ENCODE measurements around the gene CEP43.
"Not testable (repeated sequence)": the region's sequence is repeated elsewhere in the genome, so short reads cannot be mapped to it uniquely, and the experiment has no call there.

CEP43 gene, protein sequence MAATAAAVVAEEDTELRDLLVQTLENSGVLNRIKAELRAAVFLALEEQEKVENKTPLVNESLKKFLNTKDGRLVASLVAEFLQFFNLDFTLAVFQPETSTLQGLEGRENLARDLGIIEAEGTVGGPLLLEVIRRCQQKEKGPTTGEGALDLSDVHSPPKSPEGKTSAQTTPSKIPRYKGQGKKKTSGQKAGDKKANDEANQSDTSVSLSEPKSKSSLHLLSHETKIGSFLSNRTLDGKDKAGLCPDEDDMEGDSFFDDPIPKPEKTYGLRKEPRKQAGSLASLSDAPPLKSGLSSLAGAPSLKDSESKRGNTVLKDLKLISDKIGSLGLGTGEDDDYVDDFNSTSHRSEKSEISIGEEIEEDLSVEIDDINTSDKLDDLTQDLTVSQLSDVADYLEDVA

DNA sequence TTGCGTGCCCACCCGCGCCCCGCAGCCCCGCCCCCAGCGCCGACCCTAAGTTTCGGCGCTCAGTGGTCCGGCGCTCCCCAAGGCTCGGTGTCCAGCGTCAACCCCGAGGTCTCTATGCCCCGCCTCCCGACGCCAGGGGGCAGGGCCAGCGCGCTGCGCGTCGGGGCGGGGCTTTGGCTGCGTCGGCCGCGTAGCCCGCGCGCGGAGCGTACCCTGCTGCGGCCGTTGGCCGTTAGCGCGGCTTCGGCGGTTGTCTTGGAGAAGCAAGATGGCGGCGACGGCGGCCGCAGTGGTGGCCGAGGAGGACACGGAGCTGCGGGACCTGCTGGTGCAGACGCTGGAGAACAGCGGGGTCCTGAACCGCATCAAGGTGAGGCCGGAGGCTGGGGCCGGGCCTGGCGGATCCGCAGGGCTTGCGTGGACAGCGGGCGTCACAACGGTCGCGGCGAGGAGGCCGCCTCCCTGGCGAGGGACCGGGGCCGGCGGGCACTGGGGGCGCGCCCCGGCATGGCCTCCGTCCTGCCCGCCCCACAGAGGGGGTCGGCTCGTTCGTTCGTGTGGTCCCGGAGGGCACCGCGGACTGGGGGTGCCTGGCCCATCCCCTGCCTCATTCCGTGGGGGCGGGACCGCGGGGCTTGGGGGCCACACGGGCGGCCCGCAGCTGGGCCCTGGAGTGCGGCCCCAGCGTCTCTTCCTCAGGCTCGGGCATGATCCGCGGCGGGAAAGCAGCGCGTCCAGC, at the start of gene CEP43:
Gene CEP43 (plus strand): TSS at position 253 of the 739 bp plus-strand sequence. CDS start 16 bp downstream, at position 269.
- peak; percentile 71 for DNase-seq (ENCODE audit: low read depth)

DNA sequence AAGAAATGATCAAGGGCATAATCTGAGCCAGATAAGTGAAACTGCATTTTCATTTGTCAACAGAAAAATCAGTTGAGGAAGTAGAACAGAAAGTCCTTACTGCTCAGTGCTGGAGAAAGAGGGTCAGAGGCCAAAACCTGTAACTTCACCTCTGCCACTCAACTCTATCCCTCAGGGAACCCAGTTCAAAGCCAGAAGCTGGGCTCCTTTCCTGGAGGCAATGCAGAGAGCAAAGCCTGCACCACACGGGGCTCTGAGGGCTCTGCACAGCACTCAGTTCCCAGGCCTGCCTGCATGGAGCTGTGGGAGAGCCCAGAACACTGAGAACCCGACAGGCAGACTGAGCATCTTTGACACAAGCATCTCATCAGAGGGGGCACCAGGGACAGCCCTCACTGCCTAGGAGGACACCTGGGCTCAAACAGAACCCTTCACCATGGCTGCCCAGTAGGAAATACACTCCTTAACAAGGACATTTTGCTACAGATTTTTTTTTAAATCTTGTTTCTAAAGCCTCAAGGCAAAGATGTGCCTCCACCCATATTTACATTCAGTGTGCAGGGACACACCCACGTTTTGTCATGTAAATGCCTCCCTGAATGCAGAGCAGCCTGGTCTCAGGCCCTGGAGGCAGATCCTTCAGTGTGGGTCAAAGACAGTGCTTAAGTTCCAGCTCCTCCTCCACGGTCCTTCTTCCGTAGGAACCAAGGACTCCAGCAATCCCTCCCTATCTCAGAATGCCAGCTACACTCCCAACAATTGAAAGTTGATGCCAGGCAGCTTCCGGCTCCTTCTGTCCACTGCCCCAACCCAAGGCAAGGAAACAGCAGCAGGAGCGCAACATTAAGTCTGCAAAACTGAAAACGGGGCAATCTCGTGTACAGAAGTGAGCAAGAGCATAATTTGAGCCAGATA, 49.4 kb upstream of the CEP43 start:
- no peak for DNase-seq (ENCODE audit: low read depth)

DNA sequence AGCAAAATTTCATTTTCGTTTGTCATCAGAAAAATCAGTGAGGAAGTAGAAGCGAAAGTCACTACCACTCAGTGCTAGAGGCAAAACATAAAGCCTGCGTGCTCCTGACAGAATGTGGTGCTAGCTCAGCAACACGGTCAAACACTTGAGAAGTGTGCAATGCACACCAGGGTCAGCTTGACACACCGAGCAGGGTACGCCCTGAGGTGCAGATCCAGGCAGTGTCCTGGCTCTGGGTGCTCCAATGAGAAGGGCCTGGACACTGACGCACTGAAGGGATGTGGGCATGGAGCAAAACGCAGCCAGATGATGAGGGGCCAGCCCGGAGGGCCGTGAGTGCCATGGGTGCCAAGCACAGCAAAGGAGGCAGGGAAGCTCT, 48.8 kb upstream of the CEP43 start:
- no peak for DNase-seq (ENCODE audit: low read depth)

DNA sequence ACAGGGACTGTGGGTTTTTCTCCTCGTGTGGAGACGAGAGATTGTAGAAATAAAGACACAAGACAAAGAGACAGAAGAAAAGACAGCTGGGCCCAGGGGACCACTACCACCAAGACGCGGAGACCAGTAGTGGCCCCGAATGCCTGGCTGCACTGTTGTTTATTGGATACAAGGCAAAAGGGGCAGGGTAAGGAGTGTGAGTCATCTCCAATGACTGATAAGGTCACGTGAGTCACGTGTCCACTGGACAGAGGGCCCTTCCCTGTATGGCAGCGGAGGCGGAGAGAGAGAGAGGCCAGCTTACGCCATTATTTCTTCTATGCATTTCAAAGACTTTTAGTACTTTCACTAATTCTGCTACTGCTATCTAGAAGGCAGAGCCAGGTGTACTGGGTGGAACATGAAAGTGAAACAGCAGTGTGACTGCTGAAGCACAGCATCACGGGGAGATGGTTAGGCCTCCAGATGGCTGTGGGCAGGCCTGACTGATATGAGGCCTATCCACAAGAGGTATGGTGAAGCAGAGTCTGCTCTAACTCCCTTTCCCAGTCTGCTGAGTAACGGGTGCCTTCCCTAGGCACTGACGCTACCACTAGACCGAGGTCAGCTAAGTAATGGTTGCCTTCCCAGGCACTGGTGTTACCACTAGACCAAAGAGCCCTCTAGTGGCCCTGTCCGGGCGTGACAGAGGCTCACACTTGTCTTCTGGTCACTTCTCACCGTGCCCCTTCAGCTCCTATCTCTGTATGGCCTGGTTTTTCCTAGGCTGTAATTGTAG, 48.1 kb upstream of the CEP43 start:
- not testable (repeated sequence) for DNase-seq (ENCODE audit: low read depth)

DNA sequence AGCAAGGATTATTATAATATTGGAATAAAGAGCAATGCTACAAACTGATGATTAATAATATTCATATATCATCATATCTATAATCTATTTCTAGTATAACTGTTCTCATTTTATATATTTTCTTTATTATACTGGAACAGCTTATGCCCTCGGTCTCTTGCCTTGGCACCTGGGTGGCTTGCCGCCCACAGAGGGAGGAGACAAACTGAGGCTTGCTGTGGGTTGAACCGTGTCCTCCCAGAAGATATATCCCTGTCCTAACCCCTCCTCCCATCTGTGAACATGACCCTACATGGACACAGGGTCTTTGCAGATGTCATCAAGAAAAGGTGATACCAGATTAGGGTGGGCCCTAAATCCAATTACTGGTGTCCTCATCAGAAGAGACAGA, 47.5 kb upstream of the CEP43 start:
- DNase-seq (ENCODE audit: low read depth): no peak

DNA sequence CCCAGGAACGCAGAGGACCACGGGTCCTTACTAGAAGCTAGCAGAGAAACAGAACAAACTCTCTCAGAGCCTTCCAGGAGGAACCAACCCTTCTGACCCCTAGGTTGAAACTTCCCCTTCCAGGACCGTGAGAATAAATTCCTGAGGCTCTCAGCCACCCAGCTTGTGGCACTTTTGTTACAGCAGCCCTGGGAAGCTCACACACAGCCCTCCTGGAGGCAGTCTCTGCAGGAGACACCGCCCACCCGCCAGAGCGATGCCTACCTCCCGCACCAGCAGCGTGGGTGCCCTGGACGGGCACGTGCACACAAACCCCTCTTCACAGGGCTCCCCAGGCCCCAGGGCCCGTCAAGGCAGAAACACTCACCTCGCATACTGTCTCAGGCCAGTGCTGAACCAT, 47.1 kb upstream of the CEP43 start:
- no peak for DNase-seq (ENCODE audit: low read depth)

DNA sequence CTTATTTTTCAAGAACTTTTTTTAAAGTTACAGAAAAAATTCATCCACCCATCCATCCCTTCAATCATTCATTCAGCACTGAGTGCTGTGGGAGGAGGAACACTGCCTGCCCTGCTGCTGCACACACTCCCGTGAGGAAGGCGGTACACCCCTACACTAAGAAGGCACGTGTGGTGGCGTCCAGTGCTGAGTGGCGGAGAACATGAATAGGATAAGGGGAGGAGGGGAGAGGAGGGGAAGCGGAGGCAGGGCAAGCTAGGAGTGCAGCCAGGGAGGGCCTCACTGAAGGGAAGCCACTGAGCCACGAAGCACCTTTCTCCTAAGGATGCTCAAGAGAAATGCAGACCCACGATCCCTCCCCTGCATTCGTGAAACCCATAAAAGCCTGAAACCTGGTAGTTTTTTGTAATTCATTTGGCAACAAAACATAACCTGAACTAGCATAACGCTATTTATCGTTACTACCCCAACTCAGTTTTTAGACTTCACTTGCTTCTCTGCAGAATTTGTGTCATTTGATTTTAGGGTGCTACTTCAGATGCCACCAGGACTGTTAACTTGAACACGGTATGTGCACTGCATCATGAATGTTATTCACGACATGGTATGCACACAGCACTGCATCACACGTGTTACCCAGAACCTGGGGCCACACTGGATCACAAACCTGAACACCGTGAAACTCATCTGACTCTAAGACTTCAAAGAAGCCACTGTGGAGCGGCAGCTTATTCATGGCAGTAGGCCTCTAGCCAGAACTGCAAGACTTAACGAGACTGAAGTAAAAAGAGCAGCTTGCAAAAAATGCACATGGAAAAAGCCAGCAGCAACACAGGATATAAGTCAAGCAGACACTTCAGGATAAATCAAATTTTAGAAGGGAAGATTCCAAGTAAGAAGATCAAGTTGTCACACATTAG, 46.4 kb upstream of the CEP43 start:
- no peak for DNase-seq (ENCODE audit: low read depth)

DNA sequence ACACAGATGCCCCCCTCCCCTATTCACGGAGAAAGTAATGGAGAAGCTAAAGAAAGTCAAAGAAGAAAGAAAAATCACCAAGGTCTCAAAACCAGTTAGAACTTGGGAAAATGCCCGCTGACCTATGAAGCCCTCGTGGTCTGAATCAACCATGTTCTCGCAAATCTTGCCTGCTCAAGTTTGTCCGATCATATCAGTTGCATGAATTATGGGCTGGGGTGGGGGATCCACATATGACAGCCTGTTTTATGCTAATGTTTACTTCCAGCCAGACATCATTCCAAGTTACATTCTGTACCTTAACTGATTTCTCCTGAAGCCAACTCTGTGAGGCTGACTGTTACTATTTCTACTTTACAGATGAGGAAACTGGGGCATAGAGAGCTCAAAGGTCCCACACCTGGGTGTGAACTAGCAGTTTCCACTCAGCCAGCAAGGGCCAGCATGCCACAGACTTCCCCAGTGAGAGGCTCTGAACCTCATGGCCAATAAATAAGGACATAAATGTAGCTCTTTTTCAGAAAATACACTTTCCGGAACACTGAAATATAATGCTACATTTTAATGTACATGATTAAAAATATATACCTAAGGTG, 45.0 kb upstream of the CEP43 start:
- DNase-seq (ENCODE audit: low read depth): no peak

DNA sequence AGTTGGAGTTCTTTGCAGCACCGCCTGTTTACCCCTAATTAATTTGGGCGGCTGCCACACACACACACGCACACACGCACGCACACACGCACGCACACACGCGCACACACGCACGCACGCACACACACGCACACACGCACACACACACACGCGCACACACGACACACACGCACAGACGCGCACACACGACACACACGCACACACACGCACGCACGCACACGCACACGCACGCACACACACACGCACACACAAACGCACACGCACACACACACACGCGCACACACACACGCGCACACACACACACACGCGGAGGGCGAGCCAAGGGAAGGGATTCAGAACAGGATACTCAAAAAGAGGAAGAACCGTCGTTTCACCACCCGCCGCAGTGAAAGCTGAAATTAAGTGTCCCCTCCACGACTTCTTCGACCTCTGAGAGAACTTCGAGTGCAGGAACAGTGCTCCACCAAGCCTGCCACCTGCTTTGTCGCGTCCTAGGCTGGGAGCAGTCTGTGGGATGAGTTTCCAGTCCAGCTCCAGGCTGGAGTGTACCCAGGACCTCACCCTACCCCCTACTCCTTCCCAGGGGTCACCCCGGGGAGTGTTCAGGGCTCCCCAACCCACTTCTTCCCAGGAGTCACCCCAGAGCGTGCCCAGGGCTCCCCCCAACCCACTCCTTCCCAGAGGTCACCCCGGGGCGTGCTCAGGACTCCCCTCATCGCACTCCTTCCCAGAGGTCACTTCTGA, 43.9 kb upstream of the CEP43 start:
- no peak for DNase-seq (ENCODE audit: low read depth)

DNA sequence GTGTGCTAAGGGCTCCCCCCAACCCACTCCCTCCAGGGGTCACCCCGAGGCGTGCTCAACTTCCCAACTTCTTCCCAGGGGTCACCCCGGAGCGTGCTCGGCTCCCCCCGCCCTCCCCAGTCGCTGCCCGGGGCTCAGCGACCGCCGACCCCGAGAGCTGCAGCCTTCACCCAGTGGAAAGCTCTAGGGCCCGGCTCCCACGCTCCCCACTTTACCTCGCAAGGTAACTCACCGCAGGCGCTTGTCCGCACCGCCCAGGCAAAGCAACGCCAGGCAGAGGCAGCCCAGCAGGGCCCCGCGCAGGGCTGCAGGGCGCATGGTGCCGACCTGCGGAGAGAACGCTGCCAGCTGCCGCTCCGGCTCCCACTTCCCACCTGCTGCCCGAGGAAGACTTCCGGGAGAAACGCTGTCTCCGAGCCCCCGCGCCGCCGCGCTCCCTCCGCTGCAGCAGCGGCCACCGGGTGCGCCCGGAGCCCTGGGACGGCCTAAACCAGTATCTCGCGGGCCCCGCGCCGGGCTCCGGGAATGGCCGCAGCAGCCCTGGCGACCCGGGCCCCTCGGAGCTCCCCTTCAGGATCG, 43.2 kb upstream of the CEP43 start:
- DNase-seq (ENCODE audit: low read depth): no peak

DNA sequence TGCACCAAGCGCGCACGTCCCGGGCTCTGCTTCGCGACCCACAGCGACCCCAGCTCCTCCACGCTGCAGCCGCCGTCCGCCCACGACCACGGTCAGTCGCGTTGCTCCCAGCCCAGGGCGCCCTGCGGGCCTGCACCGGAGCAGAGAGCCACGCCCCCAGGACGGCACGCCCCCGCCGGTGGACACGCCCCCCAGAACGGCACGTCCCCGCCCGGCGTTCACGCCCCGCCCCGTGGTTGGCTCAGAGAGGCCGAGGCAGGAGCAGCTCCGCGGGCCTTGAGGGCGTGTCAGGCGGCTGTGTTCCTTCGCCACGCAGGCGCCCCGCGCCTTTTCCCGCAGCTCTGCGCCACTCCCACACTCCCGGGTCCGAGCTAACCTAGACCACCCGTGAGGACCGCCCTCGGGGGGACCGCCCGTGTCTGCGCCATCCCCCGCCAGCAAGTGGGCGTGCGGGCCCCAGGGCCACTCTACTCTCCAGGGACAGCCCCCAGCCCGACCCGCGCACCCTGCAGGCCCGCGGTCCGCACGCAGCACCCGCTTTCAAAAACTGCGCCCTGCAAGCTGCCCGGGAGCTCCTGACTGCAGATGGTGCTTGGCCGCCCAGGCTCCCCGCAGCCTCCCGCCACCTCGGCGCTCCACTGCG, 42.6 kb upstream of the CEP43 start, which contains the start of gene RNASET2:
Gene RNASET2 (minus strand): TSS at position 107 of the 643 bp plus-strand sequence. CDS start 368 bp downstream, outside the sequence.
- DNase-seq (ENCODE audit: low read depth): peak; percentile 100

DNA sequence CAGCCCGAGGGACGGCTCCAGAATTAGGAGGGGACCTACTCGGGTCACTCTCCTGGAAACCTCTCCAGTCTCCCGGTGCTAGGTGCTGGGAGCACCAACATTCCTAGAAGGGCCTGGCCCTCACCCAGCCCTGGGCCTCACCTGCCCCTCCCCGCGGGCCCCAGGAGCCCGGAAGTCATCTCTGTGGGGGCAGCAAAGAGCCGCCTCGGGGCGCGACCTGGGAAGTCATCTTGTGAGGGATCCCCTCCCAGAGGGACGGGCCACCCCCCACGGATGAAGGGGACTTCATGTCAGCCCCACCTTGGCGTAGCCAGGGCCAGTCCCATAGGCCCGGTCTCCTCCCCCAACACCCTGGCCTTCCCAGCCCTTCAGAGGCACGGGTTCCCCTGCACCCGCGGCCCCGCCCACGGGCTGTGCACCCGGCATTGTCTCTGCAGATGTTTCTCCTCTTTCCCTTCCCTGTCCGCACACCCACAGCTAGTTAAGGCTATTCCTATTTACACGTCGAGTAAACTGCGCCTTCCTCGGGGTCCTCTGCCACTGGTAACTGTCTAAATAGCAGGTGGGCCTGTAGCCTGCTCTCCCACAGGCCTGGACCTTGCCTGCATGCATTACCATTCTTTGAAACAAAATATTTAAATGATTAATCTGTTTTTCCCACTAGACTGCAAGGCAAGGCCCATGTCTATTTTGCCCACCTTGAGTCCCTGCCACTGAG, 42.0 kb upstream of the CEP43 start:
- DNase-seq (ENCODE audit: low read depth): no peak

DNA sequence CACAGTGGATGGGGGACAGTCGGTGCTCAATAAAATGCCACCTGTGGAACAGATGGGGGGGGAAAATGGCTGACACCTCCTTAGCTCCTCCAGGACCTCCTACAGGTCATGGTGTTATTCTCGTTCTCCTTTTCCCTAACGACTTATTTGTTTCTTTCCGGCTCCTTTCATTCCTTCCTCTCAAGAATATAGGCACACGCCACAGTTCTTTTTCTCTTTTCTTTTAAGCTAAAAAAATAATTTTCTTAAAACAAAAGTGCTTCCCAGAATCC, 41.5 kb upstream of the CEP43 start:
- DNase-seq (ENCODE audit: low read depth): no peak

DNA sequence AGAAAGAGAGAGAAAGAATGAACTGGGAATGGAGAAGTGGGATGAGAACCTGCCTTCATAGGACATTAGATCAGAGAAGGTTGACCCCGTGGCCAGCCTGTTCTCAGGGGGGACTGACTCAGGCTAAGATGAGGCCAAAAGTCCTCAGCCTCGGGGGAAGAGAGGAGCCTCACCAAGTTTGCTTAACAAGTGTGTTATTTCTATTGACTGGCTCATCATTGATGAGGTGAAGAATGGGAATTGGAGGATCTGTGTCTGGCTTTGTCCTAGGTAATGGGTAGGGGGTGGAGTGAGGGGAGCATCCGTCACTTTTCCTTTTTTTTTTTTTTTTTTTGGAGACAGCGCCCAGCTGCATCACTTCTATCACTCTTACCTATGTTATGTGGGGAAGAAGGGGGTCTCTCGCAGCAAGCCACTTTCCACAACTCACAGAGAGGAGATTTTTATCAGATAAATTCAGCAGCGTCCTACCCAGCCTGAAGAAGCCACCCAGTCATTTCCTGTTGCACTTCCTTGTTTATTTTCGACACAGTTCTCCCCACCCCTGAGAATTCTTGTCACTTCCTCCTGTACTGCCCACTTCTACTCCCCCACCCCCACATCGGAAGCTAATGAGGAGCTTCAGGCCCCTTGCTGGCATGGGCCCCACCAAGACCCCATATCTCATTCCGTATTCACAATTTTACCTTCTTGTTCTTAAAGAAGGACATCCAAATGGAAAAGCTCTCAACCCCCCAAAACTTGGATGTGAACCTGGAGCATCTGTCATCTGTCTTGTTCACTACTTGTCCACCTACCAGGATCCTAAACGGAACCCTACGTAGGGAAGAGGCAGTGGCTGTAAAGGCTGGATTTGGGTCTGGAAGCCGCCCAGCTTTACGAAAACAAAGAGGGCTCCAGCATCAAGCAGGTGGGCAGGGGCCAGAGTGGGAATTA, 40.0 kb upstream of the CEP43 start:
- DNase-seq (ENCODE audit: low read depth): no peak

DNA sequence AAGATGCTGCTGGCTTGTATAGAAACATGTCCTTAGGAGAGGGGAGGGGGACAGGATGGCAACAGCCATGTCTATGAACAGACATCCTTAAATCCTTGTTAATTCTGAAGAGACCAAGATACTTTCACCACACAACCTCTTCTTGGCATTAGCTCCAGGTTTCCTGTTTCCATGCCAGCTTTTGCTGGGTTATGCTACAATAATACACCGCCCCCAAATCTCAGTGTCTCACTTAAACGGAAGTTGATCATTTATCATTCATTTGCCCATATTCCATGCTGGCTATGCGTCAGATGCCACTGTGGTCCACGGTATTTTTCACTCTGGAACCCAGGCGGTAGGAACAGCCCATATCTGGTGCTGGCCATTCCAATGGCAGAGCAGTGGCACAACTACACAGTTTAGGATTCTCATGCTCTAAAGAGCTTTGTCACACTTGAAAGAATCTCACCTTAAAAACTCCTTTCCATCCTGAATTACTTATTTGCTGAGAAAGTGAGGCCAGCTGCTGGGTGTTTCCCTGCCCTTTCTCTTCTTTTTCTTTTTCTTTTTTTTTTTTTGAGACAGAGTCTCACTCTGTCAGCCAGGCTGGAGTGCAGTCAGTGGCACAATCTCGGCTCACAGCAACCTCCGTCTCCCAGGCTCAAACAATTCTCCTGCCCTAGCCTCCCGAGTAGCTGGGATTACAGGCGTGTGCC, 39.1 kb upstream of the CEP43 start:
- no peak for DNase-seq (ENCODE audit: low read depth)

DNA sequence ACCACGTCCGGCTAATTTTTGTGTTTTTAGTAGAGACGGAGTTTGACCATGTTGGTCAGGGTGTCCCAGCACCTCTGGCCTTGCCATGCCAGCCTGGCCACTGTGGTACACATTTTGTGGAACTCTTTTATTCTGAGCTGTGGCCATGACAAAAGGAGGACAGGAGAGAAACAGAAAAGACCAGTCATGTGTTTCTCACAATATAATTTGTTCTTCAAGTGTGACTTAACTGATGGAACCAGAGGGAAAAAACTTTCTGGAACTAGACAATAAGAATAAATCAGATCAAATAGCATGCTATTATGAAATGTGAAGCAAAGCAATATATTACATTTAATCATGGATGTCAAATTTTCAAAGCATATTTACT, 38.6 kb upstream of the CEP43 start:
- DNase-seq (ENCODE audit: low read depth): no peak

Measured in stimulated activated CD8-positive, alpha-beta memory T cell treated with anti-CD3 and anti-CD28 coated beads, Interleukin-15, amount 100 ng/mL, for 1 hour (primary cell).